IMR-90 (cell line): ENCODE data around the gene EPHA10. TPM values are rescaled to one million over a fixed set of nuclear protein-coding genes. Genes with fewer than 3 reads are reported as not detected.

Source experiments
- ATAC-seq: fragments of 200-7000 bp; cut with Tn5 transposase; 2 replicates; pipeline ENCODE4 v1.9.1; 2020; ENCODE audit warnings: low read depth, mild to moderate bottlenecking, moderate library complexity
- BruUV-seq: library from RNA; stranded (reverse); fragments of 400-500 nt; replicated peaks from 2 replicates; lab custom pipeline; 2021; lab: Mats Ljungman, UMichigan
- CTCF ChIA-PET: fragments of 300-600 bp; formaldehyde crosslinking; extraction: SDS; loops from one replicate; lab custom pipeline; 2021; ENCODE audit warnings: antibody characterized with exemption; lab: Yijun Ruan, JAX
- POLR2A ChIA-PET: fragments of 300-600 bp; sonication (Branson Sonifier 250); formaldehyde crosslinking; loops from one replicate; lab custom pipeline; 2022; ENCODE audit warnings: antibody characterized with exemption; ENCODE audit not compliant: unreplicated experiment; lab: Charles Lee
- DNase-seq: peaks from one replicate; pipeline ENCODE4 v3.0.0; 2013
- H2AFZ ChIP-seq: replicated peaks from 2 replicates; pipeline ENCODE3; 2013; ENCODE audit warnings: low read length, mild to moderate bottlenecking; ENCODE audit not compliant: poor library complexity
- H2AK5ac ChIP-seq: 2 replicates; pipeline ENCODE4 v1.6.1; 2013; ENCODE audit warnings: low read depth, low read length, inconsistent platforms
- H2AK9ac ChIP-seq: replicated peaks from 2 replicates; pipeline ENCODE3; 2013; ENCODE audit warnings: mild to moderate bottlenecking, low read depth, low read length, moderate library complexity; ENCODE audit not compliant: poor library complexity
- H2BK120ac ChIP-seq: 2 replicates; pipeline ENCODE4 v1.6.1; 2013; ENCODE audit warnings: low read depth, low read length, inconsistent platforms
- H2BK15ac ChIP-seq: 3 replicates; pipeline ENCODE4 v1.6.1; 2013; ENCODE audit warnings: low read depth, low read length, inconsistent platforms
- H2BK20ac ChIP-seq: 2 replicates; pipeline ENCODE4 v1.6.1; 2013; ENCODE audit warnings: low read depth, mild to moderate bottlenecking, inconsistent platforms, low read length, moderate library complexity
- H2BK5ac ChIP-seq: 2 replicates; pipeline ENCODE4 v1.6.1; 2013; ENCODE audit warnings: mild to moderate bottlenecking, low read depth, low read length, inconsistent platforms; ENCODE audit not compliant: poor library complexity, severe bottlenecking
- H3K14ac ChIP-seq: replicated peaks from 2 replicates; pipeline ENCODE4 v1.6.1; 2013; ENCODE audit warnings: low read depth, low read length, inconsistent platforms
- H3K18ac ChIP-seq: 2 replicates; pipeline ENCODE4 v1.6.1; 2013; ENCODE audit warnings: low read depth, low read length, control low read depth
- H3K23ac ChIP-seq: 2 replicates; pipeline ENCODE4 v1.6.1; 2013; ENCODE audit warnings: low read depth, low read length, inconsistent platforms
- H3K27ac ChIP-seq: 2 replicates; pipeline ENCODE4 v1.5.1; 2013; ENCODE audit warnings: mild to moderate bottlenecking, control low read depth, low read length; ENCODE audit not compliant: insufficient read depth
- H3K27me3 ChIP-seq: 2 replicates; pipeline ENCODE4 v1.6.1; 2013; ENCODE audit warnings: low read length; ENCODE audit not compliant: control insufficient read depth, insufficient read depth
- H3K36me3 ChIP-seq: 2 replicates; pipeline ENCODE4 v1.6.1; 2013; ENCODE audit warnings: low read length, mixed read lengths; ENCODE audit not compliant: control insufficient read depth, insufficient read depth
- H3K4ac ChIP-seq: 2 replicates; pipeline ENCODE4 v1.6.1; 2013; ENCODE audit warnings: low read depth, low read length, inconsistent platforms
- H3K4me1 ChIP-seq: 2 replicates; pipeline ENCODE4 v1.6.1; 2013; ENCODE audit warnings: low read length, mixed read lengths; ENCODE audit not compliant: control insufficient read depth, insufficient read depth
- H3K4me2 ChIP-seq: 2 replicates; pipeline ENCODE4 v1.6.1; 2013; ENCODE audit warnings: low read depth, mild to moderate bottlenecking, control low read depth, low read length, moderate library complexity
- H3K4me3 ChIP-seq: 2 replicates; pipeline ENCODE4 v1.5.1; 2013; ENCODE audit warnings: low read depth, mild to moderate bottlenecking, control low read depth, low read length, moderate library complexity; ENCODE audit not compliant: insufficient read depth
- H3K56ac ChIP-seq: 2 replicates; pipeline ENCODE4 v1.6.1; 2013; ENCODE audit warnings: low read length, inconsistent platforms; ENCODE audit not compliant: insufficient read depth; ENCODE audit errors: extremely low read depth
- H3K79me1 ChIP-seq, 2 experiments: 2 replicates each; pipeline ENCODE4 v1.6.1; 2013; ENCODE audit warnings: low read length in 2 of 2, inconsistent platforms in 1 of 2, low read depth in 1 of 2
- H3K9ac ChIP-seq: 2 replicates; pipeline ENCODE4 v1.6.1; 2013; ENCODE audit warnings: low read depth, low read length, control low read depth
- H3K9me1 ChIP-seq: 2 replicates; pipeline ENCODE4 v1.6.1; 2013; ENCODE audit warnings: low read length, inconsistent platforms; ENCODE audit not compliant: insufficient read depth
- H3K9me3 ChIP-seq: 2 replicates; pipeline ENCODE4 v1.6.1; 2013; ENCODE audit warnings: low read length; ENCODE audit not compliant: control insufficient read depth, insufficient read depth
- H4K20me1 ChIP-seq: 2 replicates; pipeline ENCODE4 v1.6.1; 2013; ENCODE audit warnings: low read length, inconsistent platforms; ENCODE audit not compliant: insufficient read depth
- H4K5ac ChIP-seq: 2 replicates; pipeline ENCODE4 v1.6.1; 2013; ENCODE audit warnings: mild to moderate bottlenecking, low read depth, low read length, control low read depth
- H4K8ac ChIP-seq, 2 experiments: 2 replicates each; pipeline ENCODE4 v1.6.1; 2013; ENCODE audit warnings: low read depth in 2 of 2, low read length in 2 of 2, control low read depth in 1 of 2, inconsistent platforms in 1 of 2
- H4K91ac ChIP-seq: 2 replicates; pipeline ENCODE4 v1.6.1; 2013; ENCODE audit warnings: low read depth, low read length, inconsistent platforms; ENCODE audit not compliant: insufficient read depth
- CEBPB ChIP-seq: IDR thresholded peaks from 2 replicates; pipeline ENCODE4 v1.6.1; 2012; ENCODE audit warnings: low read depth, low read length, improper control_type of control experiment
- CHD1 ChIP-seq: IDR thresholded peaks from 2 replicates; pipeline ENCODE4 v1.6.1; 2012; ENCODE audit warnings: low read depth, low read length, improper control_type of control experiment
- FOS ChIP-seq: fragments of 150-350 bp; IDR thresholded peaks from 2 replicates; pipeline ENCODE4 v1.6.1; 2016; ENCODE audit warnings: low read depth, low read length
- MXI1 ChIP-seq: IDR thresholded peaks from 2 replicates; pipeline ENCODE4 v1.6.1; 2012; ENCODE audit warnings: low read depth, mild to moderate bottlenecking, low read length, moderate library complexity, borderline replicate concordance
- NFE2L2 ChIP-seq: fragments of 150-350 bp; IDR thresholded peaks from 2 replicates; pipeline ENCODE4 v1.6.1; 2016; ENCODE audit warnings: low read depth, mild to moderate bottlenecking, low read length
- RAD21 ChIP-seq: IDR thresholded peaks from 2 replicates; pipeline ENCODE4 v1.6.1; 2012; ENCODE audit warnings: low read length, improper control_type of control experiment
- RCOR1 ChIP-seq: IDR thresholded peaks from 2 replicates; pipeline ENCODE4 v1.6.1; 2012; ENCODE audit warnings: mild to moderate bottlenecking, low read length, improper control_type of control experiment; ENCODE audit not compliant: insufficient replicate concordance
- RFX5 ChIP-seq: IDR thresholded peaks from 2 replicates; pipeline ENCODE4 v1.8.0; 2012; ENCODE audit warnings: low read depth, mild to moderate bottlenecking, low read length, moderate library complexity
- WGBS, 2 experiments: methylation state at CpG; one replicate each; pipeline versions ENCODE4 v1.1.5 to v1.1.7; 2013; ENCODE audit warnings: missing lambda C conversion rate in 2 of 2; ENCODE audit not compliant: insufficient read length in 1 of 2; ENCODE audit errors: extremely low coverage in 2 of 2; 5-methylcytosine and 5-hydroxymethylcytosine counted together
- dilution Hi-C: fragments of 300-500 bp; cut with HindIII; formaldehyde crosslinking; loops from one replicate; pipeline ENCODE4 v1.14.3; 2018; ENCODE audit warnings: low sequenced_read_pairs; ENCODE audit not compliant: unreplicated experiment
- in situ Hi-C: fragments of 300-500 bp; cut with MboI; formaldehyde crosslinking; loops from 3 replicates; pipeline ENCODE4 v1.14.3; 2019; ENCODE audit warnings: low sequenced_read_pairs, inconsistent platforms, mixed read lengths
- intact Hi-C: fragments of 100-400 bp; cut with micrococcal nuclease; formaldehyde crosslinking; loops from 2 replicates; pipeline ENCODE4 v1.10.0; 2022
- polyA plus RNA-seq, 3 experiments: library from polyadenylated mRNA; depleted of rRNA; stranded (reverse); fragments of >200 nt; gene quantifications; 2 replicates each; pipeline ENCODE4 v1.2.3, GENCODE V29; 2012; ENCODE audit warnings: low replicate concordance in 1 of 3
- total RNA-seq: library from RNA; depleted of rRNA; stranded (reverse); fragments of >200 nt; gene quantifications from 2 replicates; pipeline ENCODE4 v1.2.3, GENCODE V29; 2012
- TF ChIP-seq, protein P1 (sequence below): fragments of 150-350 bp; IDR thresholded peaks from 2 replicates; pipeline ENCODE4 v1.6.1; 2017; ENCODE audit warnings: mild to moderate bottlenecking, antibody characterized with exemption, low read length, low read depth
- TF ChIP-seq, protein P2 (sequence below): conservative IDR thresholded peaks from 2 replicates; pipeline ENCODE4 v1.5.1; 2012; ENCODE audit warnings: mild to moderate bottlenecking, low read depth, low read length, improper control_type of control experiment
- TF ChIP-seq, protein P3 (sequence below): fragments of 150-350 bp; IDR thresholded peaks from 2 replicates; pipeline ENCODE4 v1.6.1; 2016; ENCODE audit warnings: low read depth, mild to moderate bottlenecking, low read length, moderate library complexity, borderline replicate concordance

The EPHA10 gene
- total and polyA plus RNA-seq, 2 of the 4 experiments (the other 2 are of a cell fraction) = not detected

DNA sequence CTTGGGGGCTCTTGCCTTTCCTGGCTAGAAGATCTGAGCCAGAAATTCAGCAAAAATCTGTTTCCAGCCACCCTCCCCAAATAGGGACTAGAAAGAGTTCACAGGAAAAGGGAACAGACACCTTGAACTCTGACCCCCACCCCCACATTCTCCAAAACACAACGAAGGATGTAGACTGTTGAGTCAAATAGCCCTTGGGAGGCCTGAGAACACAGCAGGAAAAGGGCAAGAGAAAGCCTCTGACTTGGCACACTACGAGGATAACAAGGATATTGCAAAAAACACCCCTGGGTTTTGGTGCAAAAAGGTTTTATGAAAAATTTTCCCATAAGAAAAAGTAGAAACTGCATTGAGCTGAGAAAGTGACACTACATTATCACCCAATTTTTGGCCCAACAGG, 45.0 kb upstream of the EPHA10 start:
- intact Hi-C loops (loop anchor here (2.0 to 10.0 kb wide), 2 partner anchors 117 to 205 kb away; partner anchors contain the start of gene CDCA8), in situ Hi-C loops (no loop called here), dilution Hi-C loops (no loop called here)
- no peak for DNase-seq
- no peak overlapping the region for H4K91ac ChIP-seq
- H3K27ac ChIP-seq = no peak overlapping the region
- H3K9me3 ChIP-seq = no peaks in the 10 kb centered on the region
- no peak overlapping the region for H2AK9ac ChIP-seq
- no peak overlapping the region for H3K18ac ChIP-seq
- H3K4me1 ChIP-seq = peaks cover 7% of the 10 kb centered on the region; the same call in 1 of the 2 replicates
- no peak overlapping the region for H3K4me2 ChIP-seq
- peaks cover 42 to 61% of the 10 kb centered on the region in 2 experiments for H3K79me1 ChIP-seq
- H3K4me3 ChIP-seq = no peak overlapping the region
- ATAC-seq = no peak
- H2AFZ ChIP-seq = no peak overlapping the region
- H2BK20ac ChIP-seq = no peak overlapping the region
- H2BK15ac ChIP-seq = no peak overlapping the region
- peaks cover 19% of the 10 kb centered on the region for H4K20me1 ChIP-seq
- TF ChIP-seq, protein P1, sequence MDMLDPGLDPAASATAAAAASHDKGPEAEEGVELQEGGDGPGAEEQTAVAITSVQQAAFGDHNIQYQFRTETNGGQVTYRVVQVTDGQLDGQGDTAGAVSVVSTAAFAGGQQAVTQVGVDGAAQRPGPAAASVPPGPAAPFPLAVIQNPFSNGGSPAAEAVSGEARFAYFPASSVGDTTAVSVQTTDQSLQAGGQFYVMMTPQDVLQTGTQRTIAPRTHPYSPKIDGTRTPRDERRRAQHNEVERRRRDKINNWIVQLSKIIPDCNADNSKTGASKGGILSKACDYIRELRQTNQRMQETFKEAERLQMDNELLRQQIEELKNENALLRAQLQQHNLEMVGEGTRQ = no peak
- TF ChIP-seq RAD21 = no peak
- TF ChIP-seq FOS = no peak
- no peak for TF ChIP-seq CEBPB
- TF ChIP-seq MXI1 = no peak
- TF ChIP-seq RCOR1 = no peak
- TF ChIP-seq, protein P2, sequence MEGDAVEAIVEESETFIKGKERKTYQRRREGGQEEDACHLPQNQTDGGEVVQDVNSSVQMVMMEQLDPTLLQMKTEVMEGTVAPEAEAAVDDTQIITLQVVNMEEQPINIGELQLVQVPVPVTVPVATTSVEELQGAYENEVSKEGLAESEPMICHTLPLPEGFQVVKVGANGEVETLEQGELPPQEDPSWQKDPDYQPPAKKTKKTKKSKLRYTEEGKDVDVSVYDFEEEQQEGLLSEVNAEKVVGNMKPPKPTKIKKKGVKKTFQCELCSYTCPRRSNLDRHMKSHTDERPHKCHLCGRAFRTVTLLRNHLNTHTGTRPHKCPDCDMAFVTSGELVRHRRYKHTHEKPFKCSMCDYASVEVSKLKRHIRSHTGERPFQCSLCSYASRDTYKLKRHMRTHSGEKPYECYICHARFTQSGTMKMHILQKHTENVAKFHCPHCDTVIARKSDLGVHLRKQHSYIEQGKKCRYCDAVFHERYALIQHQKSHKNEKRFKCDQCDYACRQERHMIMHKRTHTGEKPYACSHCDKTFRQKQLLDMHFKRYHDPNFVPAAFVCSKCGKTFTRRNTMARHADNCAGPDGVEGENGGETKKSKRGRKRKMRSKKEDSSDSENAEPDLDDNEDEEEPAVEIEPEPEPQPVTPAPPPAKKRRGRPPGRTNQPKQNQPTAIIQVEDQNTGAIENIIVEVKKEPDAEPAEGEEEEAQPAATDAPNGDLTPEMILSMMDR = no peak
- no peak for TF ChIP-seq RFX5
- no peak for TF ChIP-seq NFE2L2
- TF ChIP-seq CHD1 = no peak
- TF ChIP-seq, protein P3, sequence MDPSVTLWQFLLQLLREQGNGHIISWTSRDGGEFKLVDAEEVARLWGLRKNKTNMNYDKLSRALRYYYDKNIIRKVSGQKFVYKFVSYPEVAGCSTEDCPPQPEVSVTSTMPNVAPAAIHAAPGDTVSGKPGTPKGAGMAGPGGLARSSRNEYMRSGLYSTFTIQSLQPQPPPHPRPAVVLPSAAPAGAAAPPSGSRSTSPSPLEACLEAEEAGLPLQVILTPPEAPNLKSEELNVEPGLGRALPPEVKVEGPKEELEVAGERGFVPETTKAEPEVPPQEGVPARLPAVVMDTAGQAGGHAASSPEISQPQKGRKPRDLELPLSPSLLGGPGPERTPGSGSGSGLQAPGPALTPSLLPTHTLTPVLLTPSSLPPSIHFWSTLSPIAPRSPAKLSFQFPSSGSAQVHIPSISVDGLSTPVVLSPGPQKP = no peak
- no peaks in the 10 kb centered on the region for H3K27me3 ChIP-seq
- no peak overlapping the region for H2BK120ac ChIP-seq
- no TSS peak for BruUV-seq
- no peak overlapping the region for H4K5ac ChIP-seq
- no peak overlapping the region for H2BK5ac ChIP-seq
- ChIA-PET CTCF (no interaction called here), POLR2A (no interaction called here)
- no peak overlapping the region for H3K23ac ChIP-seq
- no CpG with 5 or more reads among the region's 2 CpGs for WGBS, 2 experiments
- no peak overlapping the region for H3K56ac ChIP-seq
- peaks cover 18% of the 10 kb centered on the region for H3K36me3 ChIP-seq
- H3K9ac ChIP-seq = no peak overlapping the region
- no peak overlapping the region for H4K8ac ChIP-seq
- peaks cover 7% of the 10 kb centered on the region; the same call in 1 of the 2 replicates for H3K9me1 ChIP-seq
- H3K14ac ChIP-seq = no peak overlapping the region
- H3K4ac ChIP-seq = no peak overlapping the region
- H2AK5ac ChIP-seq = no peak overlapping the region
